A549 (cell line): ENCODE data around the gene KARS1.

ENCODE experiments used
- EHMT2 ChIP-seq: fragments of 200-600 bp; sonication (generic); IDR thresholded peaks from 2 replicates; pipeline ENCODE4 v1.6.1; 2016; ENCODE audit warnings: antibody characterized with exemption, low read depth, mild to moderate bottlenecking, moderate library complexity
- HDAC2 ChIP-seq: fragments of 200-600 bp; sonication (generic); IDR thresholded peaks from 2 replicates; pipeline ENCODE4 v1.6.1; 2016
- HOXA7 ChIP-seq: fragments of 250-450 bp; sonication (Bioruptor Pico); IDR thresholded peaks from 2 replicates; pipeline ENCODE4 v1.5.0; 2020; ENCODE audit warnings: mild to moderate bottlenecking, moderate library complexity
- POLR2A ChIP-seq: IDR thresholded peaks from 2 replicates; pipeline ENCODE4 v1.6.1; 2012; ENCODE audit warnings: mild to moderate bottlenecking, low read length
- SREBF2 ChIP-seq: fragments of 450-650 bp; IDR thresholded peaks from 2 replicates; pipeline ENCODE4 v1.6.1; 2014; ENCODE audit warnings: mild to moderate bottlenecking, moderate library complexity

DNA sequence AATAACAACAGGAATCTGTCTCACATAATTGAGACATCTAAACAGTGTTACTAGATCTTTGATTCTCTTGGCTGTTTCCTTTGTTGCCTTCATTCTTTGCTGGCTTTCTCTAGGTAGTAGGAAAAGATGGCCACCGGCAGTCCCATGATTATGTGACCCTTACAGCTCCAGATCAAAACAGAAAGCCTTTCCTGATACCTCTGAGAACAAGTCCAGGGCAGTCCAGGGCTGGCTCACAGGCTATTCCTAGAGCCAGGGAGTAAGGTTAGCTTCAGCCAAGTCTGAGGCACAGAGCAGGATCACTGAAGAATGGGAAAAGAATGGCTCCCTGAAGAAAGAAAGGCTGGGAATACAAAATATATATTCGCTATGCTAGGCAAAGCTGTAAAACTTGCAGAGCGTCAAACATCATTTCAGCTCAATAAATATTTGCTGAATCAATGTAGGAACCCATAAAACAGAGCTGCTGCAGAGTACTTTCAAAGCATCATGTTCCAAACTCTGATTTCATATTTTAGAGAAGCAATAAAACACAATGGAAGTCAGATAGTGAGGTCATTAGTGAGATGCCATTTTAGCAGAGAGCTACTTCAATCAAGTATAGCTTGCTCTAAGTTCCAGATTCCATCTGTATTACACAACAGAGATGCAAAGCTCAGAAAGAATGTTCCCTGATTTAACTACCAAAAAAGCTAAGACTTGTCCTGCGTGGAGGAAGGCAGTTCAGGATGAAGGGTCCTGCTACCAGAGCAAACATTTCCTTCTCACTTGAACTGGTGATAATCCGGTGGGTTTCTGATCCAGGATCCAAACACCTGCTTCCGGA, 47.8 kb downstream of the KARS1 start:
- TF ChIP-seq SREBF2 (no peak), HDAC2 (no peak), POLR2A (no peak), HOXA7 (CRISPR knock-in tag) (no peak), EHMT2 (no peak)
